Esophagus (tissue), 2 donors: Measurements from ENCODE around the gene ZNF789. TPM values are rescaled to one million over a fixed set of nuclear protein-coding genes. Genes with fewer than 3 reads are reported as not detected.
A peak's percentile ranks its signal among the peaks of the same experiment; 100 is the strongest.

Experiments used
- H3K27ac ChIP-seq, 2 donors: one replicate each; pipeline ENCODE4 v1.5.1; 2013; ENCODE audit warnings: low read depth in 2 of 2, mild to moderate bottlenecking in 2 of 2, inconsistent platforms in 1 of 2, low read length in 1 of 2, moderate library complexity in 1 of 2
- H3K27me3 ChIP-seq, 2 donors: one replicate each; pipeline ENCODE4 v1.6.1; 2013; ENCODE audit warnings: low read length in 2 of 2, control low read depth in 1 of 2, mild to moderate bottlenecking in 1 of 2; ENCODE audit not compliant: insufficient read depth in 2 of 2, control insufficient read depth in 1 of 2
- H3K36me3 ChIP-seq, 2 donors: one replicate each; pipeline ENCODE4 v1.6.1; 2013; ENCODE audit warnings: low read length in 1 of 2; ENCODE audit not compliant: control insufficient read depth in 2 of 2, insufficient read depth in 2 of 2
- H3K4me1 ChIP-seq, 2 donors: one replicate each; pipeline ENCODE4 v1.6.1; 2013; ENCODE audit warnings: low read length in 1 of 2; ENCODE audit not compliant: control insufficient read depth in 2 of 2, insufficient read depth in 2 of 2
- H3K4me3 ChIP-seq, 2 donors: one replicate each; pipeline ENCODE4 v1.5.1; 2013; ENCODE audit warnings: low read length in 2 of 2, mild to moderate bottlenecking in 2 of 2, low read depth in 1 of 2, moderate library complexity in 1 of 2
- H3K9me3 ChIP-seq, 2 donors: one replicate each; pipeline ENCODE4 v1.6.1; 2013; ENCODE audit warnings: mild to moderate bottlenecking in 2 of 2, low read depth in 1 of 2, low read length in 1 of 2, moderate library complexity in 1 of 2; ENCODE audit not compliant: control insufficient read depth in 2 of 2, insufficient read depth in 1 of 2
- WGBS, 2 donors: extraction: QIAGEN DNeasy Blood & Tissue Kit; methylation state at CpG; one replicate each; pipeline ENCODE4 v1.1.7; 2013; 5-methylcytosine and 5-hydroxymethylcytosine counted together
- polyA plus RNA-seq, 2 donors: library from polyadenylated mRNA; stranded (reverse); fragments of 200-250 nt; gene quantifications; one replicate each; pipeline ENCODE4 v1.2.3, GENCODE V29; 2013
- donor health status: healthy with polysubstance abuse.
- donor health status: Bipolar disorder and iron deficiency.

The ZNF789 gene
- polyA plus RNA-seq, 2 donors: 4.7 to 11.3 TPM

DNA sequence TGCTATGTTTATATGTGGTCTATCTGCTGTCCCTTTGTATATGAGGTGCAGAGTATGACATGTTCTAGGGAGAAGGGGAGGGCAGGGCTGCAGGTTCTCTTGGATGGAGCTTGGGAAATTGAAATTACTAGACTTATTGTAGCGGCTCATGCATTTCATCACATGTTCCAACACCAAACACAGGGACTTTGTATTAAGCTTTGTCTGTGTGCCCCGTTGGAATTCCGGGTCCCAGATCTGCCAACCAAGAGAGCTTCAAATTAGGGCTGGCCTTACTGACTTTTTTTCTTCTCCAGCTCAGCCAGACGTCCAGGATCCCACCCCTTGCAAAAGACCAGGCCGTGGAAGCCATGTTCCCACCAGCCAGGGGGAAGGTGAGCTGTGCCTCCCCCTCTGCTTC lies 3.4 kb downstream of the ZNF789 start:
- 74 to 79% methylated on average over 5 of the region's 5 CpGs for WGBS, 2 donors
- H3K4me1 ChIP-seq: peaks cover 0 to 3% of the 10 kb centered on the region in 2 donors
- no peaks in the 10 kb centered on the region for H3K27me3 ChIP-seq

DNA sequence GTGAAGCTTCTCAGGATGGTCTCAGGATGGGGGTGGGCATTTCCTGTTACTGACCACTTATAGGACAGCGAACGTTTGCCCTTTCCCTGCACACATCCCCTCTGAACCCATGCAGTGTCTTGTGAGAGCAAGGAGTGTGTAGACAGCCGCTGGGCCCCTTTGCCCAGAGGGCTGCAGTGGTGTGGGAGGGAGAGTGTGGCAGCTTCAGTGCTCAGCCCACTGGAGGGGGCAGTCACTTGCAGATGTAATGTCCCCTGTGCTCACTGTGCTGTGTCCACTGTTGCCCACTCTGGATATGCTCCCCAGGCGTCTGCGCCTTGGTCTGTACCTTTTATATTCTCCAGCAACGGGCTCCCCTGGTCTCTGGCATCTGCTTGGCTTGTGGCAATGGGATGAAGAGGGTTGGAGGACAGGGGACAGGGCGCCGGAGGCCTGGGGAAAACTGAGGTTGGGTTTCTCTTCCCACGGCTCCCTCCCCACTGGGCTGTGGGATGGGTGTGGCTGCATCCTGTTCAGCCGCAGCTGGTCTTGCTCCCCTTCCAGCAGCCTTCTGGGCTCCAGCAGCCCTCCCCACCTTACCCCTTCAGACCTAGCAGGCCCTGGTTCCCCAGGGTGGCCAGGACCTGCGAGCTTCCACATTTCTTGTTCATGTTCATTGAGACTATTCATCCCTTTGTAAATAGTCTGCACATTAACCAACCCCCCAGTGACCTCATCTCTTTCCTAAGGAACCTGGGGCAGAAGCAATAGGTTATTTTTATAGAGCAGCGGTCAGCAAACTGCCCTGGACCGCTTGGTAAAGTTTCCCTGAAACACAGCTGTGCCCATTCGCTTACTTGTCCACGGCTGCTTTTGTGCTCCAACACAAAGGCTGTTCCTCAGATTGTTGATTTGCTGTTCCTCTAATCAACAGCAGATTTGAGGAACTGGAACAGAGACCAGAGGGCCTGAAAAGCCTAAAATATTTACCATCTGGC lies 6.1 kb downstream of the ZNF789 start:
- no peak overlapping the region for H3K4me3 ChIP-seq
- no peaks in the 10 kb centered on the region for H3K27me3 ChIP-seq
- no peak overlapping the region for H3K27ac ChIP-seq
- H3K9me3 ChIP-seq: no peaks in the 10 kb centered on the region
- WGBS, 2 donors: 69 to 78% methylated on average over 15 of the region's 15 CpGs
- H3K4me1 ChIP-seq: no peaks in the 10 kb centered on the region
- peaks cover 0 to 10% of the 10 kb centered on the region in 2 donors for H3K36me3 ChIP-seq

More for the DNA sequence above, 3.4 kb downstream of the ZNF789 start:
- Histone ChIP-seq H3K36me3 (peaks cover 0 to 10% of the 10 kb centered on the region in 2 donors), H3K9me3 (no peaks in the 10 kb centered on the region), H3K27ac (no peak overlapping the region), H3K4me3 (no peak overlapping the region)

DNA sequence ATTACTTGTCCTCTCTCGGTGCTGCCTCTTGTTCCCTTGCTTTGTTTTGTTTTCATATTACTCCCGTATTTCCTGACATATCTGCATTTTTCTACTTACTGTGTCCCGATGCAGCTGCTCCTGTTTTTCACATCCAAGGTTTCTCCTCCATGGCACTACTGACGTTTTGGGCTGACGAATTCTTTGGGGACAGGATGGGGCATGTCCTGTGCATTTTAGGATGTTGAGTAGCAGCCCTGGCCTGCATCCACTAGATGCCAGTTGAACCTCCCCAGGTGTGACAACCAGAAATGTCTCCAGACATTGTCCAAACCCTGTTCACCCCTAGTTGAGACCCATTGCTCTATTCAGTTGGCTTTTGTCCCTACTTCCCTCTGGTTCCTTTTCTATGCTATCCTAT lies 12.4 kb downstream of the ZNF789 start:
- WGBS, 2 donors: 54 to 75% methylated on average over 5 of the region's 5 CpGs
- Histone ChIP-seq H3K4me1 (no peaks in the 10 kb centered on the region), H3K36me3 (peaks cover 2 to 3% of the 10 kb centered on the region in 2 donors), H3K9me3 (no peaks in the 10 kb centered on the region), H3K27me3 (no peaks in the 10 kb centered on the region), H3K27ac (no peak overlapping the region), H3K4me3 (no peak overlapping the region)

DNA sequence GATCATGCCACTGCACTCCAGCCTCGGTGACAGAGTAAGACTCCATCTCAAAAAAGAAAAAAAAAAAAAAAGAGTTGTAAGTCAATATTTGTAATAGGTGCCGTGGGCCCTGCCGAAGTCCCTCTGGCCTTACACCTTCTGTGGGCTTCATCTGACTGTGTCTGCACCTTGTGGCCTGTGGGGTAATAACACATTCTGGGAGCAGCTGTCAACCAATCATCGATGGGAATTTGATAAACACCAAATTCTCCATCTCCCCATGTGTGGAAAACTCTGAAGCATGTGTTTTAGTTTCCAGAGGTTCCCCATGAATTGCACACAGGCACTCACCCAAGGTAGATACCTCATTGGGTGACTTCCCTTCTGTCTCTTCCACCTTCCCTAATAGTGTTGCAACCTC lies 16.5 kb downstream of the ZNF789 start:
- Histone ChIP-seq H3K4me3 (no peak overlapping the region), H3K9me3 (peaks cover 6 to 10% of the 10 kb centered on the region in 2 donors), H3K4me1 (no peaks in the 10 kb centered on the region), H3K27ac (no peak overlapping the region), H3K27me3 (no peaks in the 10 kb centered on the region), H3K36me3 (peaks cover 11 to 15% of the 10 kb centered on the region in 2 donors)
- WGBS, 2 donors: 88 to 89% methylated on average over 4 of the region's 4 CpGs

DNA sequence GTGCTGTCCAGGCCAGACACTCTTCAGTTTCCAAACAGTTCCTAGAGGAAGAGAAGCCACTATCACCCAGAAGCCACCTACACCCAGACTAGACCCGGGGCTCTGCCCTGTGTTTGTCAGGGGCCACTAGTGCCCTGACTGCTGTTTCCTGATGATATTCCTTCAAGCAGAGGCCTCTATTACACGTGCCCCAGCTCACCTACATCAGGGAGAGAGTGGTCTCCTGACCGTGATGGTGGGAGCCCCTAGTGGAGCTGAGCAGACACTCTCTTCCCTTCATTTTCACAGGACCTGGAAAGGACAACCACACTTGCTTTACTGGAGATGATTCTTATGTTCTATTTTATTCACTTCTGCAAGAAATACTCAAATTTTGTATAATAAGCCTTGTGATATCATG lies 18.2 kb downstream of the ZNF789 start:
- no peaks in the 10 kb centered on the region for H3K27me3 ChIP-seq
- peaks cover 7 to 17% of the 10 kb centered on the region in 2 donors for H3K9me3 ChIP-seq
- H3K4me3 ChIP-seq: no peak overlapping the region
- WGBS, 2 donors: 74 to 83% methylated on average over 3 of the region's 3 CpGs
- peaks cover 16 to 17% of the 10 kb centered on the region in 2 donors for H3K36me3 ChIP-seq
- H3K27ac ChIP-seq: no peak overlapping the region
- no peaks in the 10 kb centered on the region for H3K4me1 ChIP-seq

DNA sequence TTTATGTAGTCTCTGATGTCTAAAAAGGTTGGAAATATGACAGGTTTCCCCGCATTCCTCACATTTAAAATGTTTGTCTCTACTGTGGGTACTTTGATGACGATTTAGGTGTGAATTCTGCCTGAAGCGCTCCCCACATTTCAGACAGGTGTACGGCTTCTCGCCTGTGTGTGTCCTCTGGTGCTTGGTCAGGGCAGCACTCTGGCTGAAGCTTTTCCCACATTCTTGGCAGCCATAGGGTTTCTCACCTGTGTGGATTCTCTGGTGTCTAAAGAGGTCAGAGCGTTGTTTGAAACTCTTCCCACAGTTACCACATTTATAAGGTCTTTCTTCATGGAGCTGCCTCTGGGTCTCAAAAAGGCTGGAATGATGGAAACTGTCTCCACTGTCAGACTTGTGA lies 21.1 kb downstream of the ZNF789 start:
- H3K27ac ChIP-seq: no peak overlapping the region
- H3K4me3 ChIP-seq: no peak overlapping the region
- no peaks in the 10 kb centered on the region for H3K27me3 ChIP-seq
- H3K4me1 ChIP-seq: peaks cover 3 to 5% of the 10 kb centered on the region in 2 donors
- H3K36me3 ChIP-seq: peaks cover 18 to 22% of the 10 kb centered on the region in 2 donors
- peaks cover 7 to 17% of the 10 kb centered on the region in 2 donors for H3K9me3 ChIP-seq
- 98% methylated on average over 6 of the region's 6 CpGs for WGBS, 2 donors

DNA sequence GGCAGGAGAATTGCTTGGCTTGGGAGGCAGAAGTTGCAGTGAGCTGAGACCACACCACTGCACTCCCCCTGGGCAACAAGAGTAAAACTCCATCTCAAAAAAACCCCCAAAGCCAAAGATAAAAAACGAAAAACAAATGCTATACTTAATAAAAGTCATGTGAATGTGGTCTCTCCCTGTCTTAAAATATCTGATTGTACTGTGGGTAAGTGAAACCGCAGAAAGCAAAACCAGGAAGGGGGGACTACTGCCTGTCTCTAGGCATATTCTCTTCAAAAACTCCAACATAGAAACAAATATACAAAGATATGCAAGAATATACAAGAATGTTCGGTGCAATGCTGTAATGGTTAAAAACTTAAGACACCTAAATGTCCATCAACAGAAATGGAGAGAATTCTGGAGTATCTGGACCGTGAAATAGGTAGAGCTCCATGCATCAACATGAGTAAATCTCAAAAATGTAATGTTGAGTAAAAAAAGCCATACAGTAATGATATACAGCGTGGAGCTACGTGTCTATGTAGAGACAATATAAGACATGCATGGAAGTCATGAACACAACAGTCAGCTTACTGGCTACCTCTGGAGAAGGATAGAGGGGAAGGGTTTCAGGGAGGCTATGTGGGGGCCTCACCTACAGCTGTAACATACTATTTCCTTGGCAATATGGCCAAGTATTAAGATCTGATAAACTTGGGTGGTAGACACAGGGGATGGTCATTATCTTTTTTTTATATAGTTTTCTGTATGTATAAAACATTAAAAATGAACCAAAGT lies 25.3 kb downstream of the ZNF789 start:
- WGBS, 2 donors: 78 to 79% methylated on average over 6 of the region's 6 CpGs
- Histone ChIP-seq H3K9me3 (peaks cover 7 to 15% of the 10 kb centered on the region in 2 donors), H3K27ac (no peak overlapping the region), H3K4me3 (peak overlapping the region; percentile 26 to 99), H3K36me3 (peaks cover 18 to 19% of the 10 kb centered on the region in 2 donors), H3K4me1 (peaks cover 3 to 5% of the 10 kb centered on the region in 2 donors), H3K27me3 (no peaks in the 10 kb centered on the region)

DNA sequence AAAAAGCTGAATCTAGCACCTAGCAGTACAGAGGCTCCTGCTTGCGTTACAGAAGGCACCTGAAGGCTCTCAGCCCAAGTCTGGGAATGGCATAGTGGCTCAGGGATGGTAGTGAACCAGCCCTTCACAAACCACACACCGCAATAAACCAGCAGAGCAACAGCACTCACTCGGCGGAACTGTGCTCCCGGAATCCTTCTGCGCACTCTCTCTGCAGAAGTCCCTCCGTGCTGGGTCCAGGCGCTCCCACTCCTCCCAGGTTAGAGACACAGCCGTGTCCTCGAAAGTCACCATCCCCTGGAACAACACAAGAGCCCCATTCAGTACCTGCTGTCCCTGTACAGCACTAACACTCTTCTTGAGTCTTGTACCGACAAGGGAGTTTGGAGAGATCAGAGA lies 25.9 kb downstream of the ZNF789 start:
- Histone ChIP-seq H3K36me3 (peaks cover 15% of the 10 kb centered on the region in 2 donors), H3K27me3 (no peaks in the 10 kb centered on the region), H3K27ac (peak overlapping the region in 1 of 2 donors; percentile 36), H3K4me1 (peaks cover 3 to 5% of the 10 kb centered on the region in 2 donors), H3K4me3 (peak overlapping the region; percentile 26 to 99), H3K9me3 (peaks cover 7 to 14% of the 10 kb centered on the region in 2 donors)
- 63 to 71% methylated on average over 11 of the region's 11 CpGs for WGBS, 2 donors

DNA sequence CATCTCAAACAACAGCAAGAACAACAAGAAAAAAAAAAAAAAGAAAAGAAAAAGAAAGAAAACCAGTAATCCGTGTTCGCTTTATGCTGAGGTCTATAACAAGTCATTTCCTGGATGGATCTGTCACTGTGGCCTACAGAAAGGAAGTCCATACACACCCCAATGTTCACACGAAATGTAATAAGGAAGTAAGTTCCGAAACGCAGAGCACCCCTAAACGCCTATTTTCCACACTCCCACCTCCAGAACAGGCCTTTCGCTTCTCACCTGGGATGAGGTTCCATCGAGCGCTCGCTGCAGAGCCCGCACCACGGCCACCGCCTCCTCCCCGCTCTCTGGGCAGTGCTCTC lies 26.7 kb downstream of the ZNF789 start:
- no peaks in the 10 kb centered on the region for H3K27me3 ChIP-seq
- peaks cover 3 to 5% of the 10 kb centered on the region in 2 donors for H3K4me1 ChIP-seq
- H3K4me3 ChIP-seq: peak overlapping the region; percentile 92 to 99
- peak overlapping the region; percentile 95 to 99 for H3K27ac ChIP-seq
- peaks cover under 1 to 6% of the 10 kb centered on the region in 2 donors for H3K9me3 ChIP-seq
- peaks cover 7% of the 10 kb centered on the region in 2 donors for H3K36me3 ChIP-seq
- 0% methylated on average over 14 of the region's 14 CpGs for WGBS, 2 donors
